ENCODE data around the gene VIT. TPM values are rescaled to one million over a fixed set of nuclear protein-coding genes. Genes with fewer than 3 reads are reported as not detected.

VIT gene
- polyA plus RNA-seq, 3 donors, result not detected

- H3K4me3 Mint-ChIP-seq, result no peak overlapping the region
- Histone ChIP-seq H3K27me3 (ENCODE audit: control insufficient read depth in 2 of 2, insufficient read depth in 2 of 2, low read length in 2 of 2) (no peaks in the 10 kb centered on the region), H3K9me3 (replicated peaks in 1 of 2; ENCODE audit: control insufficient read depth in 1 of 2, insufficient read depth in 1 of 2, low read length in 2 of 2) (no peaks in the 10 kb centered on the region), H3K4me2 (replicated peaks; ENCODE audit: extremely low read depth, low read length, poor library complexity, severe bottlenecking) (no peak overlapping the region), H2AFZ (ENCODE audit: insufficient read depth, low read depth, low read length, poor library complexity, severe bottlenecking) (no peak overlapping the region), H3K4me3 (replicated peaks in 1 of 3; ENCODE audit: low read depth in 2 of 3, low read length in 3 of 3) (no peak overlapping the region), H3K79me2 (ENCODE audit: insufficient read depth, low read length) (no peaks in the 10 kb centered on the region), H3K9ac (ENCODE audit: insufficient read depth, low read length, poor library complexity, severe bottlenecking) (no peak overlapping the region), H4K20me1 (ENCODE audit: insufficient read depth, low read length) (no peaks in the 10 kb centered on the region), H3K36me3 (replicated peaks in 1 of 2; ENCODE audit: control insufficient read depth in 1 of 2, insufficient read depth in 2 of 2, low read length in 2 of 2) (no peaks in the 10 kb centered on the region), H3K27ac (ENCODE audit: low read depth in 1 of 2, low read length in 2 of 2) (no peak overlapping the region), H3K4me1 (ENCODE audit: control insufficient read depth in 1 of 2, insufficient read depth in 2 of 2, low read length in 2 of 2) (no peaks in the 10 kb centered on the region)
- intact Hi-C loops (cut with micrococcal nuclease), result no loop called here
- WGBS (ENCODE audit: insufficient coverage), result 100% methylated on average over 1 of the region's 3 CpGs
- H3K27ac Mint-ChIP-seq, result no peak overlapping the region
- no peak for TF ChIP-seq CTCF (IDR thresholded peaks at IDR 0.05)
- no peaks in the 10 kb centered on the region for H3K36me3 Mint-ChIP-seq
- no peaks in the 10 kb centered on the region for H3K4me1 Mint-ChIP-seq
- H3K27me3 Mint-ChIP-seq (ENCODE audit: low read depth in 3 of 3), result peaks cover 0 to 4% (median 2%) of the 10 kb centered on the region in 3 donors
- no peaks in the 10 kb centered on the region for H3K9me3 Mint-ChIP-seq
- DNase-seq, result no peak
These were observed 58.1 kb downstream of the VIT start for GRCh38 chr2:36754578-36754977.

- H4K20me1 ChIP-seq (ENCODE audit: insufficient read depth, low read length), result no peaks in the 10 kb centered on the region
- H3K36me3 ChIP-seq (replicated peaks in 1 of 2; ENCODE audit: control insufficient read depth in 1 of 2, insufficient read depth in 2 of 2, low read length in 2 of 2), result no peaks in the 10 kb centered on the region
- H3K4me3 ChIP-seq (replicated peaks in 1 of 3; ENCODE audit: low read depth in 2 of 3, low read length in 3 of 3), result no peak overlapping the region
- no peaks in the 10 kb centered on the region for H3K36me3 Mint-ChIP-seq
- H3K27ac Mint-ChIP-seq, result no peak overlapping the region
- intact Hi-C loops (cut with micrococcal nuclease), result no loop called here
- H3K27me3 Mint-ChIP-seq (ENCODE audit: low read depth in 3 of 3), result peaks cover 2 to 5% (median 3%) of the 10 kb centered on the region in 3 donors
- H3K9me3 ChIP-seq (replicated peaks in 1 of 2; ENCODE audit: control insufficient read depth in 1 of 2, insufficient read depth in 1 of 2, low read length in 2 of 2), result no peaks in the 10 kb centered on the region
- WGBS (ENCODE audit: insufficient coverage), result 97% methylated on average over 4 of the region's 8 CpGs
- DNase-seq, result no peak
- H3K9ac ChIP-seq (ENCODE audit: insufficient read depth, low read length, poor library complexity, severe bottlenecking), result no peak overlapping the region
- H3K4me3 Mint-ChIP-seq, result no peak overlapping the region
- H2AFZ ChIP-seq (ENCODE audit: insufficient read depth, low read depth, low read length, poor library complexity, severe bottlenecking), result no peak overlapping the region
- H3K4me2 ChIP-seq (replicated peaks; ENCODE audit: extremely low read depth, low read length, poor library complexity, severe bottlenecking), result no peak overlapping the region
- H3K27ac ChIP-seq (ENCODE audit: low read depth in 1 of 2, low read length in 2 of 2), result no peak overlapping the region
- H3K27me3 ChIP-seq (ENCODE audit: control insufficient read depth in 2 of 2, insufficient read depth in 2 of 2, low read length in 2 of 2), result no peaks in the 10 kb centered on the region
- H3K4me1 ChIP-seq (ENCODE audit: control insufficient read depth in 1 of 2, insufficient read depth in 2 of 2, low read length in 2 of 2), result no peaks in the 10 kb centered on the region
- H3K4me1 Mint-ChIP-seq, result no peaks in the 10 kb centered on the region
- no peaks in the 10 kb centered on the region for H3K9me3 Mint-ChIP-seq
- no peak for TF ChIP-seq CTCF (IDR thresholded peaks at IDR 0.05)
- H3K79me2 ChIP-seq (ENCODE audit: insufficient read depth, low read length), result no peaks in the 10 kb centered on the region
These were observed 59.9 kb downstream of the VIT start for GRCh38 chr2:36756438-36756837.
